ENCODE data around the gene NIBAN1. TPM values are rescaled to one million over a fixed set of nuclear protein-coding genes. Genes with fewer than 3 reads are reported as not detected.
"Not testable (repeated sequence)": the region's sequence is repeated elsewhere in the genome, so short reads cannot be mapped to it uniquely, and the experiment has no call there.

Gene NIBAN1, protein sequence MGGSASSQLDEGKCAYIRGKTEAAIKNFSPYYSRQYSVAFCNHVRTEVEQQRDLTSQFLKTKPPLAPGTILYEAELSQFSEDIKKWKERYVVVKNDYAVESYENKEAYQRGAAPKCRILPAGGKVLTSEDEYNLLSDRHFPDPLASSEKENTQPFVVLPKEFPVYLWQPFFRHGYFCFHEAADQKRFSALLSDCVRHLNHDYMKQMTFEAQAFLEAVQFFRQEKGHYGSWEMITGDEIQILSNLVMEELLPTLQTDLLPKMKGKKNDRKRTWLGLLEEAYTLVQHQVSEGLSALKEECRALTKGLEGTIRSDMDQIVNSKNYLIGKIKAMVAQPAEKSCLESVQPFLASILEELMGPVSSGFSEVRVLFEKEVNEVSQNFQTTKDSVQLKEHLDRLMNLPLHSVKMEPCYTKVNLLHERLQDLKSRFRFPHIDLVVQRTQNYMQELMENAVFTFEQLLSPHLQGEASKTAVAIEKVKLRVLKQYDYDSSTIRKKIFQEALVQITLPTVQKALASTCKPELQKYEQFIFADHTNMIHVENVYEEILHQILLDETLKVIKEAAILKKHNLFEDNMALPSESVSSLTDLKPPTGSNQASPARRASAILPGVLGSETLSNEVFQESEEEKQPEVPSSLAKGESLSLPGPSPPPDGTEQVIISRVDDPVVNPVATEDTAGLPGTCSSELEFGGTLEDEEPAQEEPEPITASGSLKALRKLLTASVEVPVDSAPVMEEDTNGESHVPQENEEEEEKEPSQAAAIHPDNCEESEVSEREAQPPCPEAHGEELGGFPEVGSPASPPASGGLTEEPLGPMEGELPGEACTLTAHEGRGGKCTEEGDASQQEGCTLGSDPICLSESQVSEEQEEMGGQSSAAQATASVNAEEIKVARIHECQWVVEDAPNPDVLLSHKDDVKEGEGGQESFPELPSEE
- total RNA-seq: 10 to 100 TPM; 55.5 to 60.8 TPM

GRCh38 chr1:184974056-184974836 lies at the start of gene NIBAN1:
Gene NIBAN1 (minus strand): TSS chr1:184974508. CDS start chr1:184974356, 152 bp downstream.
- H3K27ac Mint-ChIP-seq: peak within 1 kb of the TSS; percentile 98
- CTCF ChIA-PET: interaction anchor here (0.5 to 19.9 kb wide), 12 partner anchors 12 to 220 kb away, joined by 3 to 259 read pairs (median 3); partner anchors contain the start of gene EDEM3
- DNase-seq (peak; percentile 86), ATAC-seq (peak; percentile 87)
- H3K9me3 Mint-ChIP-seq (ENCODE audit: low read depth): no peaks in the 10 kb centered on the region
- peak within 1 kb of the TSS; percentile 97 for H3K4me3 Mint-ChIP-seq
- peaks cover 12% of the 10 kb centered on the region for H3K36me3 Mint-ChIP-seq
- no peaks in the 10 kb centered on the region for H3K27me3 Mint-ChIP-seq
- peaks cover 48% of the 10 kb centered on the region for H3K4me1 Mint-ChIP-seq

- no peaks in the 10 kb centered on the region for H3K9me3 Mint-ChIP-seq (ENCODE audit: low read depth)
Observed at GRCh38 chr1:185017966-185018365, 43.7 kb upstream of the NIBAN1 start.

GRCh38 chr1:185017338-185017737 lies 43.0 kb upstream of the NIBAN1 start:
- Mint-ChIP-seq H3K27me3 (peaks cover 4% of the 10 kb centered on the region), H3K9me3 (ENCODE audit: low read depth) (no peaks in the 10 kb centered on the region), H3K4me3 (no peak overlapping the region), H3K4me1 (no peaks in the 10 kb centered on the region), H3K27ac (no peak overlapping the region), H3K36me3 (no peaks in the 10 kb centered on the region)
- CTCF ChIA-PET: no interaction called here
- DNase-seq: no peak
- ATAC-seq: no peak

More at GRCh38 chr1:185017966-185018365, 43.7 kb upstream of the NIBAN1 start:
- Mint-ChIP-seq H3K36me3 (no peaks in the 10 kb centered on the region), H3K27me3 (peaks cover 4% of the 10 kb centered on the region), H3K4me3 (no peak overlapping the region), H3K4me1 (no peaks in the 10 kb centered on the region), H3K27ac (no peak overlapping the region)
- CTCF ChIA-PET: no interaction called here
- DNase-seq (no peak), ATAC-seq (no peak)

- no peaks in the 10 kb centered on the region for H3K36me3 Mint-ChIP-seq
- no peak for ATAC-seq
- CTCF ChIA-PET: no interaction called here
- H3K27me3 Mint-ChIP-seq: peaks cover 4% of the 10 kb centered on the region
- no peak overlapping the region for H3K27ac Mint-ChIP-seq
- DNase-seq: no peak
- H3K4me3 Mint-ChIP-seq: no peak overlapping the region
- H3K4me1 Mint-ChIP-seq: no peaks in the 10 kb centered on the region
- H3K9me3 Mint-ChIP-seq (ENCODE audit: low read depth): no peaks in the 10 kb centered on the region
Observed at GRCh38 chr1:185016880-185017279, 42.6 kb upstream of the NIBAN1 start.

GRCh38 chr1:185015631-185016030 lies 41.3 kb upstream of the NIBAN1 start:
- H3K36me3 Mint-ChIP-seq: no peaks in the 10 kb centered on the region
- H3K9me3 Mint-ChIP-seq (ENCODE audit: low read depth): no peaks in the 10 kb centered on the region
- peaks cover 4% of the 10 kb centered on the region for H3K27me3 Mint-ChIP-seq
- ATAC-seq (no peak), DNase-seq (no peak)
- CTCF ChIA-PET: no interaction called here
- no peak overlapping the region for H3K4me3 Mint-ChIP-seq
- H3K4me1 Mint-ChIP-seq: no peaks in the 10 kb centered on the region
- no peak overlapping the region for H3K27ac Mint-ChIP-seq

DNA sequence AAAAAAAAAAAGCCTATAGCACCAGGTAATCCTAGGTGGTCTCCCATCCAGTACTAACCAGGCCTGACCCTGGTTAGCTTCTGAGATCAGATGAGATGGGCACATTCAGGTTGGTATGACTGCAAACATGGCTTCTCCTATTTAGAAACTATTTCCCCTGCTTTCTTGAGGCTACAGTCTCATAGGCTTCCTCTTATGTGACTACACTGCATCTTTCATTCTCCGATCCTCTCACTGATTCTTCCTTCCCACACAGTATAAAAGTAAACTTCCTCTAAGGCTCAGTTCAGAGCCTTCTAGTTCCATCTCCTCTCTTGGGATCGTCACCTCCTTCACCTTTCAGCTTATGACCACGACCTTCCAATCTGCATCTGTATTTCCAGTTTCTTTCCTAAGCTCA lies 40.6 kb upstream of the NIBAN1 start:
- CTCF ChIA-PET: no interaction called here
- H3K4me1 Mint-ChIP-seq: no peaks in the 10 kb centered on the region
- DNase-seq (no peak), ATAC-seq (no peak)
- no peaks in the 10 kb centered on the region for H3K36me3 Mint-ChIP-seq
- no peaks in the 10 kb centered on the region for H3K9me3 Mint-ChIP-seq (ENCODE audit: low read depth)
- H3K4me3 Mint-ChIP-seq: no peak overlapping the region
- H3K27me3 Mint-ChIP-seq: peaks cover 8% of the 10 kb centered on the region
- no peak overlapping the region for H3K27ac Mint-ChIP-seq

DNA sequence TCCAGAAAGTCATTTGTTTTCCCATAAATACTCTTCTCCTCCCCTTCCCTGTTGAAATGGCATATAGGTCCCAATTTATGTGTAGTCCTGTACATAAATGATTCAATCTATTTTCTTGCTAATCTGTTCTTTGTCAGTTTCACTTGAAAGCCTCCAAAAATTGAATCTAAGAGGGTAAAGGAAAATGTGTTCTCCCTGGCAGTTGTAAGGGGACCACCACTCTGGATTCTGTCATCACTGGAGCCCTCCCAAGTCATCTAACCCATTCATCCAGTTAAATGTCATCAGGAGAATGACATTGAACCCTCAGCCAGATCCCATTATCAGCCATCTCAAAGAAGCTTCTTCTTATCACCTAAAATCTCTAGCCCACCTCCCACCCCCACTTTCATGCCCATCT lies 36.1 kb upstream of the NIBAN1 start:
- no peaks in the 10 kb centered on the region for H3K4me1 Mint-ChIP-seq
- peaks cover 5% of the 10 kb centered on the region for H3K27me3 Mint-ChIP-seq
- no peaks in the 10 kb centered on the region for H3K9me3 Mint-ChIP-seq (ENCODE audit: low read depth)
- H3K36me3 Mint-ChIP-seq: no peaks in the 10 kb centered on the region
- ATAC-seq (no peak), DNase-seq (no peak)
- H3K4me3 Mint-ChIP-seq: no peak overlapping the region
- CTCF ChIA-PET: interaction anchor here (1.0 kb wide), 1 partner anchor 19 kb away, joined by 6 read pairs; no protein-coding TSS in a partner anchor
- no peak overlapping the region for H3K27ac Mint-ChIP-seq

GRCh38 chr1:185008838-185009237 lies 34.5 kb upstream of the NIBAN1 start:
- CTCF ChIA-PET: no interaction called here
- Mint-ChIP-seq H3K27me3 (peaks cover 3% of the 10 kb centered on the region), H3K27ac (no peak overlapping the region), H3K4me1 (no peaks in the 10 kb centered on the region), H3K9me3 (ENCODE audit: low read depth) (no peaks in the 10 kb centered on the region), H3K4me3 (no peak overlapping the region), H3K36me3 (no peaks in the 10 kb centered on the region)
- no peak for DNase-seq
- ATAC-seq: no peak

DNA sequence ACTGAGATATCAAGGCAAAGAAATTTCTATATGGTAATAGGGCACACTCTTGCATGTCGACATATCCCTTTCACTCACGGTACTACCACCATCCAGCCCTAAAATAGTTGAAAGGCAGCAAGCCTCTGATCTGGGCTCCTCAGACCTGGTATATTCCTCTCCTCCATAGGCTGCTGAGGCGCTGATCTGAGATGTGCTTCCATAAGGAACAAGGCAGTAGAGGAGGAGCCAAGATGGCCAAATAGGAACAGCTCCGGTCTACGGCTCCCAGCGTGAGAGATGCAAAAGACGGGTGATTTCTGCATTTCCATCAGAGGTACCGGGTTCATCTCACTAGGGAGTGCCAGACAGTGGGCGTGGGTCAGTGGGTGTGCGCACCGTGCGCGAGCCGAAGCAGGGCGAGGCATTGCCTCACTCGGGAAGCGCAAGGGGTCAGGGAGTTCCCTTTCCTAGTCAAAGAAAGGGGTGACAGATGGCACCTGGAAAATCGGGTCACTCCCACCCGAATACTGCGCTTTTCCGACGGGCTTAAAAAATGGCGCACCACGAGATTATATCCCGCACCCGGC lies 27.1 kb upstream of the NIBAN1 start:
- CTCF ChIA-PET; H3K27ac Mint-ChIP-seq; H3K4me1 Mint-ChIP-seq; H3K4me3 Mint-ChIP-seq; ATAC-seq; DNase-seq; H3K36me3 Mint-ChIP-seq; H3K9me3 Mint-ChIP-seq (ENCODE audit: low read depth): not testable (repeated sequence)
- peaks cover 22% of the 10 kb centered on the region for H3K27me3 Mint-ChIP-seq

DNA sequence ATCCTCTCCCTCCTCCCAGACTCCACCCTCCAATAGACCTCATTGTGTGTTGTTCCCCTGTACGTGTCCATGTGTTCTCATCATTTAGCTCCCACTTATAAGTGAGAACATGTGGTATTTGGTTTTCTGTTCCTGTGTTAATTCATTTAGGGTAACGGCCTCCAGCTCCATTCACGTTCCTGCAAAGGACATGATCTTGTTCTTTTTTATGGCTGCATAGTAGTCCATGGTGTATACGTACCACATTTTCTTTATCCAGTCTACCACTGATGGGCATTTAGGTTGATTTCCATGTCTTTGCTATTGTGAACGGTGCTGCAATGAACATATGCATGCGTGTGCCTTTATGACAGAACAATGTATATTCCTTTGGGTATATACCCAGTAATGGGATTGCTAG lies 25.7 kb upstream of the NIBAN1 start:
- not testable (repeated sequence) for H3K9me3 Mint-ChIP-seq (ENCODE audit: low read depth); H3K27ac Mint-ChIP-seq; H3K4me1 Mint-ChIP-seq; H3K4me3 Mint-ChIP-seq; H3K36me3 Mint-ChIP-seq; DNase-seq; ATAC-seq
- peaks cover 26% of the 10 kb centered on the region for H3K27me3 Mint-ChIP-seq
- CTCF ChIA-PET: interaction anchor here (1.0 kb wide), 1 partner anchor 194 kb away, joined by 3 read pairs; no protein-coding TSS in a partner anchor

DNA sequence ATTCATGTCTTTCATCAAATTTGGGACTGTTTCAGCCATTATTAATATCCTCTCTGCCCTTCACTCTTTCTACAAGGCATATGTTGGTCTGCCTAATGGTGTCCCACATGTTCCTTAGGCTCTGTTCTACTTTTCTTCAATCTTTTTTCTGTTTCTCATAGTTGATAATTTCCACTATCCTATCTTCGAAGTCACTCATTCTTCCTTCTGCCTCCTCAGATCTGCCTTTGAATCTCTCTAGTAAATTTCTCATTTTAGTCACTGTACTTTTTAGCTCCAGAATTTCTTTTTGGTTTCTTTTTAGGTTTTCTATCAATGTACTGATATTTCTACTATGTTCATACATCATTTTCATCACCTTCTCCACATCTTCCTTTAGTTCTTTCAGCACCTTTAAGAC lies 20.0 kb upstream of the NIBAN1 start:
- Mint-ChIP-seq H3K4me1 (no peaks in the 10 kb centered on the region), H3K27me3 (peaks cover 26% of the 10 kb centered on the region), H3K27ac (no peak overlapping the region), H3K9me3 (ENCODE audit: low read depth) (peaks cover 3% of the 10 kb centered on the region), H3K36me3 (peaks cover 11% of the 10 kb centered on the region), H3K4me3 (no peak overlapping the region)
- CTCF ChIA-PET: no interaction called here
- DNase-seq (no peak), ATAC-seq (no peak)

DNA sequence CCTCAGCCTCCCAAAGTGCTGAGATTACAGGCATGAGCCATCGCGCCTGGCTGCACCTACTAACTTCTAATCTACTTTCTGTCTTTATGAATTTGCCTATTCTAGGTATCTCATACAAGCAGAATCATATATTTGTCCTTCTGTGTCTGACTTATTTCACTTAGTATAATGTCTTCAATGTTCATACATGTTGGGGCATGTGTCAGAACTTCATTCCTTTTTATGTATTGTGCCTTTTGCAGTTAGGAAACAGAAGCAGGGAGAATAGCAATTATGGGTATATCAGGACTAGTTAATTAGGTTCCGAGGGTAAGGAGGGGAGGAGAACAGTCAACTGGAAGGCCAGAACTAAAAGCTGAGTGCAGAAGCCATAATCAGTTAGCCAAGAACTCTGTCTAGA lies 18.0 kb upstream of the NIBAN1 start:
- CTCF ChIA-PET: interaction anchor here (1.4 kb wide), 1 partner anchor 18 kb away, joined by 6 read pairs; no protein-coding TSS in a partner anchor
- peaks cover 11% of the 10 kb centered on the region for H3K36me3 Mint-ChIP-seq
- peaks cover 19% of the 10 kb centered on the region for H3K27me3 Mint-ChIP-seq
- peaks cover 3% of the 10 kb centered on the region for H3K9me3 Mint-ChIP-seq (ENCODE audit: low read depth)
- no peak overlapping the region for H3K4me3 Mint-ChIP-seq
- ATAC-seq (no peak), DNase-seq (no peak)
- no peaks in the 10 kb centered on the region for H3K4me1 Mint-ChIP-seq
- no peak overlapping the region for H3K27ac Mint-ChIP-seq

DNA sequence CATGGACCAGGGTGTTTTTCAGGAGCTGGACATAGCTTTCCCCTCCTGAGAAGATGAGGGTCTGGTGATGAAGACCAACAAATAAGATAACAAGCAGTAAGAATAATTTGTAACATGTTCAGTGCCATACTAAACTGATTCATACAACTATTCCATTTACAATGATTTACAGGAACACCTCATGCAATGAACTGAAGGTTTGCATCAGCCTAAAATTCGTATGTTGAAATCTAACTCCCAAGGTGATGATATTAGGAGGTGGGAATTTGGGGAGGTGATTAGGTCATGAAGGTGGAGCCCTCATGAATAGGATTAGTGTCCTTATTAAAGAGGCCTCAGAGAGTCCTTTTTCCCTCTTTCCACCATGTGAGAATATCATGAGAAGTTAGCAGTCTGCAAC lies 15.9 kb upstream of the NIBAN1 start:
- peaks cover 7% of the 10 kb centered on the region for H3K36me3 Mint-ChIP-seq
- CTCF ChIA-PET: no interaction called here
- no peaks in the 10 kb centered on the region for H3K4me1 Mint-ChIP-seq
- H3K9me3 Mint-ChIP-seq (ENCODE audit: low read depth): peaks cover 3% of the 10 kb centered on the region
- DNase-seq: no peak
- H3K4me3 Mint-ChIP-seq: no peak overlapping the region
- ATAC-seq: no peak
- H3K27ac Mint-ChIP-seq: no peak overlapping the region
- H3K27me3 Mint-ChIP-seq: peaks cover 15% of the 10 kb centered on the region

All from activated CD8-positive, alpha-beta memory T cell treated with anti-CD3 and anti-CD28 coated beads, Interleukin-2, amount 10 ng/mL, durations not matched to agents 7 days and 5 days (primary cell).